Gastroesophageal sphincter (tissue), 3 donors: ENCODE measurements around the gene ARFIP1.

Source experiments
- EP300 ChIP-seq: sonication (generic); formaldehyde crosslinking; IDR thresholded peaks from one replicate; pipeline ENCODE4 v1.6.1; 2017; ENCODE audit warnings: antibody characterized with exemption, mild to moderate bottlenecking
- POLR2A ChIP-seq, 2 donors: fragments of 450-650 bp; IDR thresholded peaks; one replicate each; pipeline ENCODE4 v1.6.1; 2017; ENCODE audit warnings: antibody characterized with exemption in 2 of 2, mild to moderate bottlenecking in 2 of 2, moderate library complexity in 1 of 2
- TF ChIP-seq, protein P1 (sequence below), 4 experiments: fragments of 200-600 bp in 2 of 4; fragments of 450-650 bp in 2 of 4; sonication (generic) in 1 of 4; IDR thresholded peaks; one replicate each; pipeline ENCODE4 v1.5.1; 2017 to 2019; ENCODE audit warnings: antibody characterized with exemption in 4 of 4, mild to moderate bottlenecking in 2 of 4, moderate library complexity in 2 of 4

DNA sequence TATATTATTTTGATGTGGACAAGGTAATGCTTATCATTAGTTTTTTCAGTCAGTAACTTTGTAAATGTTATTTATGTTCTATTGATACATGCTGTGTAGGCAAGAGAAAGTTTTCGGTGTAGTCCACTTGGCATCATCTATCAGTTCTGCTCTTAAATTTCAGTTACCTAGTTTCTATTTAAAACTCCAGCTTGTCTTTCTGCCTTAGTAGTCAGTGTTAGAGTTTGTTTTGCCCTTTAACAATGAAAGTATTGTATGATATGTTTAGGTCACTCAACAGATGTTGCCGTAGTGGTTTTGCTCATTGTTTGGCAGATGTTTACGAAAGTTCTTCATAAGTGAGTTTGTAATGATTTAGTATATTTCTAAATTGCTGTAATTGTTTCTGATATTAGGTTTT lies 121.5 kb downstream of the ARFIP1 start:
- TF ChIP-seq, protein P1, sequence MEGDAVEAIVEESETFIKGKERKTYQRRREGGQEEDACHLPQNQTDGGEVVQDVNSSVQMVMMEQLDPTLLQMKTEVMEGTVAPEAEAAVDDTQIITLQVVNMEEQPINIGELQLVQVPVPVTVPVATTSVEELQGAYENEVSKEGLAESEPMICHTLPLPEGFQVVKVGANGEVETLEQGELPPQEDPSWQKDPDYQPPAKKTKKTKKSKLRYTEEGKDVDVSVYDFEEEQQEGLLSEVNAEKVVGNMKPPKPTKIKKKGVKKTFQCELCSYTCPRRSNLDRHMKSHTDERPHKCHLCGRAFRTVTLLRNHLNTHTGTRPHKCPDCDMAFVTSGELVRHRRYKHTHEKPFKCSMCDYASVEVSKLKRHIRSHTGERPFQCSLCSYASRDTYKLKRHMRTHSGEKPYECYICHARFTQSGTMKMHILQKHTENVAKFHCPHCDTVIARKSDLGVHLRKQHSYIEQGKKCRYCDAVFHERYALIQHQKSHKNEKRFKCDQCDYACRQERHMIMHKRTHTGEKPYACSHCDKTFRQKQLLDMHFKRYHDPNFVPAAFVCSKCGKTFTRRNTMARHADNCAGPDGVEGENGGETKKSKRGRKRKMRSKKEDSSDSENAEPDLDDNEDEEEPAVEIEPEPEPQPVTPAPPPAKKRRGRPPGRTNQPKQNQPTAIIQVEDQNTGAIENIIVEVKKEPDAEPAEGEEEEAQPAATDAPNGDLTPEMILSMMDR (IDR thresholded peaks at IDR 0.05), result no peak
- TF ChIP-seq EP300, result no peak
- TF ChIP-seq POLR2A (IDR thresholded peaks at IDR 0.05), result no peak
